Neuronal stem cell (in vitro differentiated cells): ENCODE measurements around the gene THSD7A.

Source experiments
- DNase-seq: peaks from one replicate; pipeline ENCODE4 v3.0.0-alpha.2; 2013; ENCODE audit warnings: low spot score
- H2AFZ ChIP-seq: one replicate; pipeline ENCODE4 v1.6.1; 2013; ENCODE audit warnings: mild to moderate bottlenecking, low read length, inconsistent platforms
- H2AK5ac ChIP-seq: 2 replicates; pipeline ENCODE4 v1.6.1; 2013; ENCODE audit warnings: low read depth, mild to moderate bottlenecking, inconsistent platforms, low read length, moderate library complexity, mixed read lengths
- H2BK120ac ChIP-seq: 2 replicates; pipeline ENCODE4 v1.6.1; 2013; ENCODE audit warnings: low read depth, mild to moderate bottlenecking, inconsistent platforms, low read length, moderate library complexity, mixed read lengths
- H2BK12ac ChIP-seq: one replicate; pipeline ENCODE4 v1.6.1; 2013; ENCODE audit warnings: low read length, inconsistent platforms
- H2BK15ac ChIP-seq: 2 replicates; pipeline ENCODE4 v1.6.1; 2013; ENCODE audit warnings: mild to moderate bottlenecking, low read length, inconsistent platforms, mixed read lengths
- H2BK5ac ChIP-seq: one replicate; pipeline ENCODE4 v1.6.1; 2013; ENCODE audit warnings: inconsistent platforms, mild to moderate bottlenecking, low read length, moderate library complexity
- H3K14ac ChIP-seq: one replicate; pipeline ENCODE4 v1.6.1; 2013; ENCODE audit warnings: low read length, inconsistent platforms
- H3K18ac ChIP-seq: 2 replicates; pipeline ENCODE4 v1.6.1; 2013; ENCODE audit warnings: low read length, inconsistent platforms
- H3K23ac ChIP-seq: 2 replicates; pipeline ENCODE4 v1.6.1; 2013; ENCODE audit warnings: low read depth, mild to moderate bottlenecking, mixed read lengths, low read length, inconsistent platforms; ENCODE audit not compliant: poor library complexity
- H3K27ac ChIP-seq: replicated peaks from 3 replicates; pipeline ENCODE4 v1.5.1; 2013; ENCODE audit warnings: low read length, inconsistent platforms
- H3K27me3 ChIP-seq, 3 experiments: 2 replicates each; pipeline ENCODE4 v1.6.1; 2013; ENCODE audit warnings: low read length in 3 of 3, mild to moderate bottlenecking in 2 of 3, inconsistent platforms in 1 of 3, low read depth in 1 of 3, mixed read lengths in 1 of 3, moderate library complexity in 1 of 3; ENCODE audit not compliant: control insufficient read depth in 3 of 3, insufficient read depth in 3 of 3
- H3K36me3 ChIP-seq, 2 donors: replicated peaks in 1 of 2; 2 replicates each; pipeline ENCODE4 v1.6.1; 2013; ENCODE audit warnings: low read length in 2 of 2; ENCODE audit not compliant: control insufficient read depth in 2 of 2, insufficient read depth in 2 of 2
- H3K4ac ChIP-seq: 2 replicates; pipeline ENCODE4 v1.6.1; 2013; ENCODE audit warnings: inconsistent platforms, mild to moderate bottlenecking, low read length, moderate library complexity
- H3K4me1 ChIP-seq, 2 donors: 1 replicate in 1 of 2; 2 replicates in 1 of 2; pipeline ENCODE4 v1.6.1; 2013; ENCODE audit warnings: low read length in 2 of 2, low read depth in 1 of 2; ENCODE audit not compliant: control insufficient read depth in 2 of 2, insufficient read depth in 1 of 2
- H3K4me2 ChIP-seq: one replicate; pipeline ENCODE4 v1.6.1; 2013; ENCODE audit warnings: mild to moderate bottlenecking, low read length, inconsistent platforms; ENCODE audit not compliant: insufficient read depth, poor library complexity, severe bottlenecking
- H3K4me3 ChIP-seq, 2 donors: 2 replicates each; pipeline ENCODE4 v1.5.1; 2013; ENCODE audit warnings: low read length in 2 of 2, mild to moderate bottlenecking in 2 of 2, inconsistent platforms in 1 of 2, moderate library complexity in 1 of 2
- H3K79me1 ChIP-seq: one replicate; pipeline ENCODE4 v1.6.1; 2013; ENCODE audit warnings: low read depth, mild to moderate bottlenecking, inconsistent platforms, low read length, moderate library complexity
- H3K9ac ChIP-seq: one replicate; pipeline ENCODE4 v1.6.1; 2013; ENCODE audit warnings: mild to moderate bottlenecking, low read depth, low read length, inconsistent platforms; ENCODE audit not compliant: poor library complexity
- H3K9me3 ChIP-seq, 2 donors: replicated peaks in 1 of 2; 2 replicates each; pipeline versions ENCODE3 to v1.6.1; 2013; ENCODE audit warnings: low read length in 2 of 2, mild to moderate bottlenecking in 2 of 2, inconsistent platforms in 1 of 2, low read depth in 1 of 2, mixed read lengths in 1 of 2, moderate library complexity in 1 of 2; ENCODE audit not compliant: control insufficient read depth in 2 of 2, insufficient read depth in 1 of 2
- H4K8ac ChIP-seq: one replicate; pipeline ENCODE4 v1.6.1; 2013; ENCODE audit warnings: low read depth, mild to moderate bottlenecking, inconsistent platforms, low read length, moderate library complexity
- H4K91ac ChIP-seq: one replicate; pipeline ENCODE4 v1.6.1; 2013; ENCODE audit warnings: low read length, low read depth, mild to moderate bottlenecking, inconsistent platforms; ENCODE audit not compliant: poor library complexity
- WGBS, 2 donors: extraction: QIAGEN DNeasy Blood & Tissue Kit; methylation state at CpG; one replicate each; pipeline ENCODE4 v1.1.7; 2013; ENCODE audit warnings: missing lambda C conversion rate in 2 of 2, mixed read lengths in 1 of 2; ENCODE audit not compliant: insufficient read length in 2 of 2, insufficient replicate concordance in 1 of 2; ENCODE audit errors: extremely low coverage in 2 of 2; 5-methylcytosine and 5-hydroxymethylcytosine counted together

The THSD7A gene

DNA sequence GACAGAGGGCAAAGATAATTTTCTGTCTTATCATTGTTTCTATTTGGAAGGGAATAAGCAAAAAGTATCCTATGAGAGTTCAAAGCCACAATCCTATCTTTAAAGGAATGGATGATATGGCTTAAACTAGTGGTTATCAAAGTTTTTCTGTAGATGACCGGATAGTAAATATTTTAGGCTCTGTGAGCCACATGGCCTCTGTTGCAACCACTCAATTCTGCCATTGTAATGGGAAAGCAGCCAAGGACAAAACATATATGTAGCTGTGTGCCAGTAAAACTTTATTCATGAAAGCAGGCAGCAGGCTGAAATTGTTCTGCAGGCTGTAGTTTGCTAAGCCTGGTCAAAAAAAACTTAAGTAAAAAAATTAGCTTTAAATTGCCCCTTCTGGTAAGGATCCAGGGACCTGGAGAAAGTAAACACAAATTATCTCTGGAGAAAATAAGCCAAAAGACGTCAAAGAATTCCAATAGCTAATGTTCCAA is 73.3 kb downstream of the THSD7A start:
- H3K36me3 ChIP-seq: no peaks in the 10 kb centered on the region
- no peak overlapping the region for H4K8ac ChIP-seq
- no peak overlapping the region for H3K9ac ChIP-seq
- no peaks in the 10 kb centered on the region for H3K27me3 ChIP-seq
- no peaks in the 10 kb centered on the region for H3K9me3 ChIP-seq
- no peak overlapping the region for H3K14ac ChIP-seq
- H2BK5ac ChIP-seq: no peak overlapping the region
- no peak overlapping the region for H3K18ac ChIP-seq
- no peak overlapping the region for H3K4me3 ChIP-seq
- H3K27ac ChIP-seq: no peak overlapping the region
- H2BK12ac ChIP-seq: no peak overlapping the region
- H2BK120ac ChIP-seq: no peak overlapping the region
- no peak overlapping the region for H2BK15ac ChIP-seq
- peak overlapping the region; percentile 26 for H2AFZ ChIP-seq
- H2AK5ac ChIP-seq: no peak overlapping the region
- DNase-seq: no peak
- H3K4ac ChIP-seq: no peak overlapping the region
- no CpG with 5 or more reads among the region's 2 CpGs for WGBS, 2 donors
- no peaks in the 10 kb centered on the region for H3K4me1 ChIP-seq
- no peak overlapping the region for H3K4me2 ChIP-seq
- H3K23ac ChIP-seq: no peak overlapping the region
- H4K91ac ChIP-seq: no peak overlapping the region
- H3K79me1 ChIP-seq: no peaks in the 10 kb centered on the region

DNA sequence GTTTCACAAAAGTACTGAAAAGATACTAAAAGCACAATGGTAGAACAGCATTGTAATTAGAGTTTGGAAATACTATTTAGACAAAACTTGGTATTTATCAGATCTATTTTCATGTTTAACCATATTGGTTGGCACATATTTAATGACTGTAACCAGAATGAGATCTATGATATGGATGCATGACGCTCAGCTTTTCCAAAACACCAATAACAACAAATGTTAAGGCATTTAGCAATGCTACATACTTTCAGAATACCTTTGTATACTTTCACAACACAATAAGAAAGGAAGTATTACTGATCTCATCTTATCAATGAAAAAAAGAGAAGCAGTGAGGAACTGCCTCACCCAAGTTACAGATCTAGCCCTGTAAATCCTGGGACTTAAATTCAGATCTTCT is 74.8 kb downstream of the THSD7A start:
- DNase-seq: no peak
- Histone ChIP-seq H3K4ac (no peak overlapping the region), H3K27ac (no peak overlapping the region), H3K79me1 (no peaks in the 10 kb centered on the region), H3K9ac (no peak overlapping the region), H3K36me3 (no peaks in the 10 kb centered on the region), H3K14ac (no peak overlapping the region), H2BK120ac (no peak overlapping the region), H2AK5ac (no peak overlapping the region), H4K91ac (no peak overlapping the region), H2BK5ac (no peak overlapping the region), H3K4me1 (peaks cover 0 to 4% of the 10 kb centered on the region in 2 donors), H2BK15ac (no peak overlapping the region), H2BK12ac (no peak overlapping the region), H3K4me3 (no peak overlapping the region), H2AFZ (no peak overlapping the region), H3K18ac (no peak overlapping the region), H3K9me3 (no peaks in the 10 kb centered on the region), H3K4me2 (no peak overlapping the region), H3K23ac (no peak overlapping the region), H4K8ac (no peak overlapping the region), H3K27me3 (no peaks in the 10 kb centered on the region)
- WGBS, 2 donors: no CpG with 5 or more reads among the region's 1 CpG

DNA sequence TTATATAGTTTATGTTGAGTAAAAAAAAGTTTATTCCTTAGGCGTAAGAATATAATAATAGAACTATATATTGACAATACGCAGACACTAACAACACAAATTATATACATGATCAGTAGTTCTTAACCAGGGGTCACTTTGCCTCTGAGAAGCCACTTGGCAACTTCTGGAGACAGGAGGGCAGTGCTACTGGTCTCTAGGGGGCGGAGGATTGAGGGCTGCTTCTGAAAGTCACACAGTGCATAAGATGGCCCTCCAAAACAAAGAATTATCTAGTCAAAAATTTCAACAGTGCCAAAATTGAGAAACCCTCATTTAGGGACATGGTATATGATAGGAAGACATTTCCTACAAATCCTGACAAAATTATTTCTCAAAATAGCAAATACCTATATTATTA is 77.1 kb downstream of the THSD7A start:
- no peak overlapping the region for H3K27ac ChIP-seq
- H3K23ac ChIP-seq: no peak overlapping the region
- H3K14ac ChIP-seq: no peak overlapping the region
- no peak overlapping the region for H4K91ac ChIP-seq
- H2BK12ac ChIP-seq: no peak overlapping the region
- no peak overlapping the region for H2BK15ac ChIP-seq
- no peak overlapping the region for H2AK5ac ChIP-seq
- H2BK120ac ChIP-seq: no peak overlapping the region
- no peak overlapping the region for H3K4me2 ChIP-seq
- no peaks in the 10 kb centered on the region for H3K79me1 ChIP-seq
- H3K9ac ChIP-seq: no peak overlapping the region
- no peak overlapping the region for H3K18ac ChIP-seq
- no peak for DNase-seq
- no peak overlapping the region for H4K8ac ChIP-seq
- no peak overlapping the region for H2BK5ac ChIP-seq
- H3K4me3 ChIP-seq: no peak overlapping the region
- no peaks in the 10 kb centered on the region for H3K9me3 ChIP-seq
- no peak overlapping the region for H3K4ac ChIP-seq
- peaks cover 0 to 4% of the 10 kb centered on the region in 2 donors for H3K4me1 ChIP-seq
- H3K36me3 ChIP-seq: no peaks in the 10 kb centered on the region
- H2AFZ ChIP-seq: no peak overlapping the region
- WGBS, 2 donors: no CpG with 5 or more reads among the region's 3 CpGs
- H3K27me3 ChIP-seq: no peaks in the 10 kb centered on the region

- Histone ChIP-seq H3K4me3 (no peak overlapping the region), H2BK120ac (no peak overlapping the region), H3K4me2 (no peak overlapping the region), H3K18ac (no peak overlapping the region), H3K9me3 (no peaks in the 10 kb centered on the region), H3K79me1 (no peaks in the 10 kb centered on the region), H3K4ac (no peak overlapping the region), H3K4me1 (peaks cover 0 to 4% of the 10 kb centered on the region in 2 donors), H2BK12ac (no peak overlapping the region), H3K36me3 (no peaks in the 10 kb centered on the region), H2BK5ac (no peak overlapping the region), H2AK5ac (no peak overlapping the region), H3K27ac (no peak overlapping the region), H4K8ac (no peak overlapping the region), H3K27me3 (no peaks in the 10 kb centered on the region), H4K91ac (no peak overlapping the region), H3K14ac (no peak overlapping the region), H3K23ac (no peak overlapping the region), H2BK15ac (no peak overlapping the region), H2AFZ (no peak overlapping the region), H3K9ac (no peak overlapping the region)
- no peak for DNase-seq
- WGBS, 2 donors: 100% methylated on average over 2 of the region's 2 CpGs; no CpG with 5 or more reads in 1 of the 2 donors
Observed at GRCh38 chr7:11754123-11754522, 77.9 kb downstream of the THSD7A start.
